ENCODE data around the gene BICRA. TPM values are rescaled to one million over a fixed set of nuclear protein-coding genes. Genes with fewer than 3 reads are reported as not detected.

The BICRA gene
- polyA plus RNA-seq, 3 donors, result 0.08 to 4.6 TPM; not detected in 1

- Histone ChIP-seq H3K79me2 (ENCODE audit: insufficient read depth, low read length) (no peaks in the 10 kb centered on the region), H3K4me1 (ENCODE audit: control insufficient read depth in 1 of 2, insufficient read depth in 2 of 2, low read length in 2 of 2) (no peaks in the 10 kb centered on the region), H4K20me1 (ENCODE audit: insufficient read depth, low read length) (peaks cover 27% of the 10 kb centered on the region), H3K27ac (ENCODE audit: low read depth in 1 of 2, low read length in 2 of 2) (no peak overlapping the region), H3K9me3 (replicated peaks in 1 of 2; ENCODE audit: control insufficient read depth in 1 of 2, insufficient read depth in 1 of 2, low read length in 2 of 2) (no peaks in the 10 kb centered on the region), H3K36me3 (replicated peaks in 1 of 2; ENCODE audit: control insufficient read depth in 1 of 2, insufficient read depth in 2 of 2, low read length in 2 of 2) (peaks cover 45 to 92% of the 10 kb centered on the region in 2 donors), H3K9ac (ENCODE audit: insufficient read depth, low read length, poor library complexity, severe bottlenecking) (no peak overlapping the region), H2AFZ (ENCODE audit: insufficient read depth, low read depth, low read length, poor library complexity, severe bottlenecking) (no peak overlapping the region), H3K4me2 (replicated peaks; ENCODE audit: extremely low read depth, low read length, poor library complexity, severe bottlenecking) (no peak overlapping the region), H3K27me3 (ENCODE audit: control insufficient read depth in 2 of 2, insufficient read depth in 2 of 2, low read length in 2 of 2) (no peaks in the 10 kb centered on the region), H3K4me3 (replicated peaks in 1 of 3; ENCODE audit: low read depth in 2 of 3, low read length in 3 of 3) (no peak overlapping the region)
- intact Hi-C loops (cut with micrococcal nuclease), result no loop called here
- Mint-ChIP-seq H3K4me3 (no peak overlapping the region), H3K9me3 (peaks cover 0 to 2% (median 0%) of the 10 kb centered on the region in 7 donors), H3K4me1 (no peaks in the 10 kb centered on the region), H3K27ac (peak overlapping the region in 2 of 7 donors; percentile 0 to 48), H3K36me3 (peaks cover 49 to 80% of the 10 kb centered on the region in 2 donors), H3K27me3 (ENCODE audit: low read depth in 3 of 3) (no peaks in the 10 kb centered on the region)
- no peak for DNase-seq
- 100% methylated on average over 4 of the region's 8 CpGs for WGBS (ENCODE audit: insufficient coverage)
- TF ChIP-seq CTCF (IDR thresholded peaks at IDR 0.05), result no peak
Measured at GRCh38 chr19:47676811-47677210, 67.9 kb downstream of the BICRA start.

- DNase-seq, result no peak
- intact Hi-C loops (cut with micrococcal nuclease), result no loop called here
- H2AFZ ChIP-seq (ENCODE audit: insufficient read depth, low read depth, low read length, poor library complexity, severe bottlenecking), result no peak overlapping the region
- no peaks in the 10 kb centered on the region for H3K9me3 ChIP-seq (replicated peaks in 1 of 2; ENCODE audit: control insufficient read depth in 1 of 2, insufficient read depth in 1 of 2, low read length in 2 of 2)
- Mint-ChIP-seq H3K36me3 (peaks cover 38 to 75% of the 10 kb centered on the region in 2 donors), H3K4me1 (no peaks in the 10 kb centered on the region), H3K27me3 (ENCODE audit: low read depth in 3 of 3) (no peaks in the 10 kb centered on the region), H3K9me3 (peaks cover 0 to 2% (median 0%) of the 10 kb centered on the region in 7 donors), H3K27ac (no peak overlapping the region), H3K4me3 (no peak overlapping the region)
- H4K20me1 ChIP-seq (ENCODE audit: insufficient read depth, low read length), result peaks cover 6% of the 10 kb centered on the region
- H3K4me1 ChIP-seq (ENCODE audit: control insufficient read depth in 1 of 2, insufficient read depth in 2 of 2, low read length in 2 of 2), result no peaks in the 10 kb centered on the region
- H3K27ac ChIP-seq (ENCODE audit: low read depth in 1 of 2, low read length in 2 of 2), result no peak overlapping the region
- H3K27me3 ChIP-seq (ENCODE audit: control insufficient read depth in 2 of 2, insufficient read depth in 2 of 2, low read length in 2 of 2), result no peaks in the 10 kb centered on the region
- H3K4me2 ChIP-seq (replicated peaks; ENCODE audit: extremely low read depth, low read length, poor library complexity, severe bottlenecking), result no peak overlapping the region
- H3K79me2 ChIP-seq (ENCODE audit: insufficient read depth, low read length), result no peaks in the 10 kb centered on the region
- H3K36me3 ChIP-seq (replicated peaks in 1 of 2; ENCODE audit: control insufficient read depth in 1 of 2, insufficient read depth in 2 of 2, low read length in 2 of 2), result peaks cover 41 to 84% of the 10 kb centered on the region in 2 donors
- no peak for TF ChIP-seq CTCF (IDR thresholded peaks at IDR 0.05)
- H3K4me3 ChIP-seq (replicated peaks in 1 of 3; ENCODE audit: low read depth in 2 of 3, low read length in 3 of 3), result no peak overlapping the region
- H3K9ac ChIP-seq (ENCODE audit: insufficient read depth, low read length, poor library complexity, severe bottlenecking), result no peak overlapping the region
- WGBS (ENCODE audit: insufficient coverage), result 95% methylated on average over 29 of the region's 30 CpGs
Measured at GRCh38 chr19:47679251-47679900, 70.4 kb downstream of the BICRA start.

Data from CD14-positive monocyte (primary cell).